K562 (cell line): Measurements from ENCODE around the gene SORCS2. TPM values are rescaled to one million over a fixed set of nuclear protein-coding genes. Genes with fewer than 3 reads are reported as not detected.

Experiments used
- ATF7 ChIP-seq: fragments of 450-650 bp; IDR thresholded peaks from 2 replicates; pipeline ENCODE4 v1.7.1; 2014; ENCODE audit warnings: mild to moderate bottlenecking, moderate library complexity
- FOXK1 ChIP-seq: sonication (generic); formaldehyde crosslinking; IDR thresholded peaks from 2 replicates; pipeline ENCODE4 v1.8.0; 2022; ENCODE audit warnings: missing genetic modification reagents, mild to moderate bottlenecking, borderline replicate concordance
- NCOA4 ChIP-seq: fragments of 450-650 bp; IDR thresholded peaks from 2 replicates; pipeline ENCODE4 v1.6.1; 2018; ENCODE audit warnings: mild to moderate bottlenecking; ENCODE audit not compliant: partially characterized antibody
- NFXL1 ChIP-seq: fragments of 450-650 bp; formaldehyde crosslinking; IDR thresholded peaks from 2 replicates; pipeline ENCODE4 v1.4.0; 2021; ENCODE audit warnings: mild to moderate bottlenecking
- NR2C2 ChIP-seq, 2 experiments: fragments of 200-800 bp in 1 of 2; sonication (Bioruptor generic) in 1 of 2; sonication (generic) in 1 of 2; formaldehyde crosslinking in 1 of 2; IDR thresholded peaks; 2 replicates each; pipeline versions ENCODE4 v1.6.1 to v1.8.0; 2016 to 2022; ENCODE audit warnings: mild to moderate bottlenecking in 1 of 2, missing compliant biosample characterization in 1 of 2, missing genetic modification characterization in 1 of 2, missing genetic modification reagents in 1 of 2
- PRMT5 ChIP-seq: sonication (generic); formaldehyde crosslinking; IDR thresholded peaks from 2 replicates; pipeline ENCODE4 v1.5.0; 2020; ENCODE audit warnings: missing genetic modification reagents
- RBM15 ChIP-seq: fragments of 200-400 bp; formaldehyde crosslinking; IDR thresholded peaks from 2 replicates; pipeline ENCODE4 v1.6.1; 2018; ENCODE audit warnings: mild to moderate bottlenecking, low read length, moderate library complexity; ENCODE audit not compliant: insufficient read depth
- REST ChIP-seq, 2 experiments: fragments of 450-650 bp; formaldehyde crosslinking in 1 of 2; IDR thresholded peaks; 2 replicates each; pipeline versions ENCODE4 v1.4.0 to v1.6.1; 2014 to 2020; ENCODE audit warnings: mild to moderate bottlenecking in 2 of 2, borderline replicate concordance in 1 of 2, low read depth in 1 of 2
- SMAD2 ChIP-seq: fragments of 150-350 bp; IDR thresholded peaks from 2 replicates; pipeline ENCODE4 v1.6.1; 2014; ENCODE audit warnings: low read depth, mild to moderate bottlenecking, low read length
- SMARCE1 ChIP-seq: fragments of 450-650 bp; IDR thresholded peaks from 2 replicates; pipeline ENCODE4 v1.7.1; 2016; ENCODE audit warnings: mild to moderate bottlenecking
- TAL1 ChIP-seq: fragments of 450-650 bp; IDR thresholded peaks from 2 replicates; pipeline ENCODE4 v1.6.1; 2016; ENCODE audit warnings: mild to moderate bottlenecking
- TCF7L2 ChIP-seq: fragments of 150-350 bp; IDR thresholded peaks from 2 replicates; pipeline ENCODE4 v1.6.1; 2016; ENCODE audit warnings: low read depth, mild to moderate bottlenecking, low read length, moderate library complexity
- ZBTB17 ChIP-seq: fragments of 450-650 bp; formaldehyde crosslinking; IDR thresholded peaks from 2 replicates; pipeline ENCODE4 v1.4.0; 2020; ENCODE audit warnings: mild to moderate bottlenecking
- ZNF143 ChIP-seq: sonication (generic); formaldehyde crosslinking; IDR thresholded peaks from 2 replicates; pipeline ENCODE4 v1.9.0; 2022; ENCODE audit warnings: mild to moderate bottlenecking, missing genetic modification reagents
- polyA plus RNA-seq, 8 experiments: library from polyadenylated mRNA; depleted of rRNA in 4 of 8; stranded (reverse) in 5 of 8; unstranded in 3 of 8; fragments of >200 nt; fragmentation: Nextera tagmentation in 2 of 8; fragmentation: Illumina TruSeq in 1 of 8; extraction: Ambion mirVana in 2 of 8; extraction: Trizol in 1 of 8; gene quantifications; 2 replicates each; pipeline versions ENCODE4 v1.2.1 to v1.2.3, GENCODE V29; 2011 to 2014; ENCODE audit warnings: inconsistent platforms in 1 of 8, missing spikeins in 1 of 8
- total RNA-seq, 7 experiments: library from RNA; depleted of rRNA in 6 of 7; stranded (reverse); fragments of >200 nt in 6 of 7; fragmentation: Illumina TruSeq in 2 of 7; extraction: Trizol in 2 of 7; gene quantifications; 2 replicates each; pipeline versions ENCODE4 v1.2.1 to v1.2.3, GENCODE V29; 2011 to 2021; ENCODE audit warnings: low replicate concordance in 1 of 7
- TF ChIP-seq, protein P1 (sequence below): fragments of 250-450 bp; sonication (Bioruptor Pico); IDR thresholded peaks from 2 replicates; pipeline ENCODE4 v1.5.0; 2021; ENCODE audit warnings: mild to moderate bottlenecking, borderline replicate concordance

SORCS2 gene
- total and polyA plus RNA-seq, 9 of the 15 experiments (the other 6 are each of a cell fraction or from before 2014, with no cell fraction given): not detected

DNA sequence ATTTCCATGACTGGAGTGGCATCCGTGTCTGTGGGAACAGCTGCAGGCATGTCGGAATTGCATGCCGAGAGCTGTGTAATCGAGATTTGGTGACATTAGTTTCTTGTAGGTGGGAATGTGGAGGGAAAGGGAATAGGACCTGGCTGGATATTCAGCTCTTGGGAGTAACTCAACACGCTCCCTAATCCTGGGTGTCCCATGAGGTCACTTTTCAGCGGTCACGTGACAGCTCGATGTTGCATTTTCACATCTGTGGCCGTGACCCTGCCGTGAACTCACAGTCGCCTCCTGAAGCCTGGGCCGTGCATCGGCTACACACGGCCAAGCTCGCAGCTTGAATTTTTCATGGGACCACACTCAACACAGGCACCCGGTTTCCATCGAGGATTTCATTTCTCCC lies 268.2 kb downstream of the SORCS2 start (continued):
- TF ChIP-seq REST (IDR thresholded peaks at IDR 0.05; ENCODE audit: borderline replicate concordance) (peak; percentile 25; the same call in 1 of the 2 replicates), REST (CRISPR knock-in tag; IDR thresholded peaks at IDR 0.05; ENCODE audit: low read depth) (no peak), SMAD2 (no peak), ZNF143 (no peak), RBM15 (no peak), FOXK1 (CRISPR knock-in tag) (no peak), NR2C2 (CRISPR knock-in tag; IDR thresholded peaks at IDR 0.05) (no peak), NR2C2 (tag; IDR thresholded peaks at IDR 0.05) (peak; percentile 39), ZBTB17 (CRISPR knock-in tag) (no peak), TAL1 (no peak), NCOA4 (no peak), SMARCE1 (no peak), PRMT5 (no peak), ATF7 (peak; percentile 33; the same call in 1 of the 2 replicates), NFXL1 (no peak), TCF7L2 (no peak)
- TF ChIP-seq, protein P1, sequence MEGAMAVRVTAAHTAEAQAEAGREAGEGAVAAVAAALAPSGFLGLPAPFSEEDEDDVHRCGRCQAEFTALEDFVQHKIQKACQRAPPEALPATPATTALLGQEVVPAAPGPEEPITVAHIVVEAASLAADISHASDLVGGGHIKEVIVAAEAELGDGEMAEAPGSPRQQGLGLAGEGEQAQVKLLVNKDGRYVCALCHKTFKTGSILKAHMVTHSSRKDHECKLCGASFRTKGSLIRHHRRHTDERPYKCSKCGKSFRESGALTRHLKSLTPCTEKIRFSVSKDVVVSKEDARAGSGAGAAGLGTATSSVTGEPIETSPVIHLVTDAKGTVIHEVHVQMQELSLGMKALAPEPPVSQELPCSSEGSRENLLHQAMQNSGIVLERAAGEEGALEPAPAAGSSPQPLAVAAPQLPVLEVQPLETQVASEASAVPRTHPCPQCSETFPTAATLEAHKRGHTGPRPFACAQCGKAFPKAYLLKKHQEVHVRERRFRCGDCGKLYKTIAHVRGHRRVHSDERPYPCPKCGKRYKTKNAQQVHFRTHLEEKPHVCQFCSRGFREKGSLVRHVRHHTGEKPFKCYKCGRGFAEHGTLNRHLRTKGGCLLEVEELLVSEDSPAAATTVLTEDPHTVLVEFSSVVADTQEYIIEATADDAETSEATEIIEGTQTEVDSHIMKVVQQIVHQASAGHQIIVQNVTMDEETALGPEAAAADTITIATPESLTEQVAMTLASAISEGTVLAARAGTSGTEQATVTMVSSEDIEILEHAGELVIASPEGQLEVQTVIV (CRISPR knock-in tag): no peak
